ENCODE measurements around the gene ATP8A1. TPM values are rescaled to one million over a fixed set of nuclear protein-coding genes. Genes with fewer than 3 reads are reported as not detected.

Gene ATP8A1
- total and polyA plus RNA-seq, 2 of the 8 experiments (the other 6 are each of a cell fraction or from before 2014, with no cell fraction given) = 3.7 to 14.9 TPM

GRCh38 chr4:42636645-42636949 lies 20.3 kb downstream of the ATP8A1 start:
- Histone ChIP-seq H2AK5ac (ENCODE audit: low read depth, low read length) (no peak overlapping the region), H4K91ac (replicated peaks; ENCODE audit: insufficient read length, low read length) (no peak overlapping the region), H3K4ac (replicated peaks; ENCODE audit: insufficient read length, low read depth, low read length) (no peak overlapping the region), H3K4me1 (replicated peaks in 1 of 4; ENCODE audit: control insufficient read depth in 3 of 4, insufficient read depth in 4 of 4, low read length in 3 of 4) (no peaks in the 10 kb centered on the region), H2AFZ (ENCODE audit: low read length) (no peak overlapping the region), H4K20me1 (replicated peaks in 1 of 2; ENCODE audit: control insufficient read depth in 1 of 2, insufficient read depth in 2 of 2, low read length in 2 of 2) (no peaks in the 10 kb centered on the region), H2BK20ac (ENCODE audit: low read length) (no peak overlapping the region), H2BK5ac (ENCODE audit: low read depth, low read length) (no peak overlapping the region), H3K9ac (replicated peaks in 1 of 4; ENCODE audit: extremely low read depth in 1 of 4, low read depth in 3 of 4, low read length in 3 of 4) (no peak overlapping the region), H4K5ac (ENCODE audit: insufficient read length, low read depth, low read length) (no peak overlapping the region), H3K4me3 (ENCODE audit: extremely low read depth in 1 of 4, insufficient read depth in 2 of 4, low read depth in 3 of 4, low read length in 4 of 4) (no peak overlapping the region), H4K8ac (ENCODE audit: extremely low read depth, insufficient read depth, low read length) (no peak overlapping the region), H3K18ac (ENCODE audit: extremely low read depth, low read length) (no peak overlapping the region), H2BK12ac (ENCODE audit: low read depth, low read length) (no peak overlapping the region), H3K14ac (ENCODE audit: insufficient read length) (no peak overlapping the region), H3K79me1 (ENCODE audit: low read depth, low read length) (no peaks in the 10 kb centered on the region), H3K4me2 (ENCODE audit: insufficient read depth in 1 of 2, low read depth in 2 of 2, low read length in 2 of 2) (no peak overlapping the region), H3K27ac (ENCODE audit: low read depth, low read length) (no peak overlapping the region), H3K36me3 (ENCODE audit: control insufficient read depth in 2 of 4, insufficient read depth in 4 of 4, low read length in 3 of 4) (no peaks in the 10 kb centered on the region), H3K23me2 (ENCODE audit: low read depth, low read length) (no peaks in the 10 kb centered on the region), H3K27me3 (replicated peaks in 1 of 4; ENCODE audit: control insufficient read depth in 3 of 4, extremely low read depth in 1 of 4, insufficient read depth in 3 of 4, low read length in 3 of 4) (peaks cover 0 to 1% (median 0%) of the 10 kb centered on the region in 4 experiments; a peak in 1 of 7 replicates), H2BK15ac (ENCODE audit: low read length) (no peak overlapping the region), H2BK120ac (replicated peaks; ENCODE audit: low read depth, low read length) (no peak overlapping the region), H3K56ac (replicated peaks; ENCODE audit: insufficient read length, low read depth, low read length) (no peak overlapping the region), H3K23ac (ENCODE audit: insufficient read length) (no peak overlapping the region), H3K9me3 (ENCODE audit: insufficient read depth in 2 of 2, low read depth in 1 of 2, low read length in 1 of 2) (no peaks in the 10 kb centered on the region), H3K79me2 (ENCODE audit: control insufficient read depth in 1 of 2, insufficient read depth in 2 of 2, low read length in 2 of 2) (no peaks in the 10 kb centered on the region)
- no peak for TF ChIP-seq EZH2 (IDR thresholded peaks at IDR 0.05; ENCODE audit: low read depth, low read length, severe bottlenecking)
- TF ChIP-seq SIN3A (conservative IDR thresholded peaks at IDR 0.05 in 1 of 2, IDR thresholded peaks at IDR 0.05 in 1 of 2; ENCODE audit: low read depth in 1 of 2, low read length in 2 of 2) = no peak
- no peak for TF ChIP-seq YY1 (IDR thresholded peaks at IDR 0.05; ENCODE audit: low read depth, low read length)
- no peak for TF ChIP-seq SP1 (IDR thresholded peaks at IDR 0.05; ENCODE audit: low read depth, low read length)
- no peak for TF ChIP-seq SRF (IDR thresholded peaks at IDR 0.05; ENCODE audit: low read depth, low read length)
- TF ChIP-seq RXRA (IDR thresholded peaks at IDR 0.05; ENCODE audit: insufficient read depth, low read depth, low read length) = no peak
- TF ChIP-seq CHD1 (IDR thresholded peaks at IDR 0.05; ENCODE audit: low read depth, low read length) = no peak
- no peak for DNase-seq (ENCODE audit: low read depth in 1 of 2, low spot score in 2 of 2)
- WGBS, 2 experiments (ENCODE audit: extremely low coverage in 1 of 2, insufficient coverage in 1 of 2, insufficient read length in 1 of 2, insufficient replicate concordance in 2 of 2, low coverage in 1 of 2, low lambda C conversion rate in 2 of 2, missing lambda C conversion rate in 1 of 2) = 99% methylated on average over 3 of the region's 3 CpGs; no CpG with 5 or more reads in 1 of the 2 experiments
- no peak for FAIRE-seq
- ChIA-PET CTCF (ENCODE audit: partially characterized antibody) (interaction anchor here (0.7 to 1.2 kb wide), 5 partner anchors 9 to 359 kb away, joined by 3 to 5 read pairs (median 3); no protein-coding TSS in a partner anchor), POLR2A (ENCODE audit: partially characterized antibody) (no interaction called here)
